Nasal cavity respiratory epithelium epithelial cell of viscerocranial mucosa (primary cell): Measurements from ENCODE around the gene MXD3. TPM values are rescaled to one million over a fixed set of nuclear protein-coding genes. Genes with fewer than 3 reads are reported as not detected.

Experiments used
- total RNA-seq: library from RNA; depleted of rRNA; stranded (reverse); fragments of >200 nt; gene quantifications from 2 replicates; pipeline ENCODE4 v1.2.3, GENCODE V29; 2014

Gene MXD3
- total RNA-seq, result 1.2 and 1.4 TPM in 2 replicates

GRCh38 chr5:177311723-177312648 lies at the start of gene MXD3:
MXD3 (minus strand) TSS chr5:177311898; CDS start chr5:177311830, 68 bp downstream.

GRCh38 chr5:177357459-177358351 lies 46.0 kb upstream of the MXD3 start, which contains the start of gene RGS14:
RGS14 (plus strand) TSS chr5:177357924; CDS start chr5:177358025, 101 bp downstream.

GRCh38 chr5:177351392-177352329 lies 40.0 kb upstream of the MXD3 start, which contains the start of gene LMAN2:
LMAN2 (minus strand) TSS chr5:177351668; CDS start chr5:177351647, 21 bp downstream.

GRCh38 chr5:177303121-177303924 lies 8.4 kb downstream of the MXD3 start, which contains the start of the genes PRELID1 and RAB24:
PRELID1 (plus strand) TSS chr5:177303799; CDS start chr5:177303986, 187 bp downstream.
RAB24 (minus strand) TSS chr5:177303719; CDS start chr5:177303288, 431 bp downstream.

Other genes starting within 250 kb of the MXD3 start
- 1.2 and 2.1 TPM in 2 replicates for gene FGFR4, start 225.0 kb downstream of the MXD3 start, total RNA-seq
- gene NSD1, start 178.1 kb downstream of the MXD3 start, total RNA-seq, result 54.3 and 74.8 TPM in 2 replicates
- 20.5 and 23.9 TPM in 2 replicates for gene RAB24, start 8.2 kb downstream of the MXD3 start, total RNA-seq
- 69.4 and 98.8 TPM in 2 replicates for gene PRELID1, start 8.1 kb downstream of the MXD3 start, total RNA-seq
- gene LMAN2, start 39.8 kb upstream of the MXD3 start, total RNA-seq, result 253 and 357 TPM in 2 replicates
- gene RGS14, start 46.0 kb upstream of the MXD3 start, total RNA-seq, result 3.8 and 12.5 TPM in 2 replicates
- 0.14 TPM in 1 of 2 replicates, not detected in the other for gene SLC34A1, start 72.5 kb upstream of the MXD3 start, total RNA-seq
- not detected in 2 replicates for gene PFN3, start 88.8 kb upstream of the MXD3 start, total RNA-seq
- gene F12, start 97.7 kb upstream of the MXD3 start, total RNA-seq, result 4.4 and 9.8 TPM in 2 replicates
- gene GRK6, start 114.8 kb upstream of the MXD3 start, total RNA-seq, result 38.6 and 44.3 TPM in 2 replicates
- gene PRR7, start 134.9 kb upstream of the MXD3 start, total RNA-seq, result 3.1 and 4.8 TPM in 2 replicates
- gene DBN1, start 161.7 kb upstream of the MXD3 start, total RNA-seq, result 59.8 and 140 TPM in 2 replicates
- gene PDLIM7, start 185.7 kb upstream of the MXD3 start, total RNA-seq, result 33.2 and 91.4 TPM in 2 replicates
- 0.68 and 7.6 TPM in 2 replicates for gene DOK3, start 197.9 kb upstream of the MXD3 start, total RNA-seq
- 96.0 and 120 TPM in 2 replicates for gene DDX41, start 205.1 kb upstream of the MXD3 start, total RNA-seq
- gene FAM193B, start 242.7 kb upstream of the MXD3 start, total RNA-seq, result 10.9 and 19.2 TPM in 2 replicates